Measurements from ENCODE around the gene MAN2A2.

Gene MAN2A2

DNA sequence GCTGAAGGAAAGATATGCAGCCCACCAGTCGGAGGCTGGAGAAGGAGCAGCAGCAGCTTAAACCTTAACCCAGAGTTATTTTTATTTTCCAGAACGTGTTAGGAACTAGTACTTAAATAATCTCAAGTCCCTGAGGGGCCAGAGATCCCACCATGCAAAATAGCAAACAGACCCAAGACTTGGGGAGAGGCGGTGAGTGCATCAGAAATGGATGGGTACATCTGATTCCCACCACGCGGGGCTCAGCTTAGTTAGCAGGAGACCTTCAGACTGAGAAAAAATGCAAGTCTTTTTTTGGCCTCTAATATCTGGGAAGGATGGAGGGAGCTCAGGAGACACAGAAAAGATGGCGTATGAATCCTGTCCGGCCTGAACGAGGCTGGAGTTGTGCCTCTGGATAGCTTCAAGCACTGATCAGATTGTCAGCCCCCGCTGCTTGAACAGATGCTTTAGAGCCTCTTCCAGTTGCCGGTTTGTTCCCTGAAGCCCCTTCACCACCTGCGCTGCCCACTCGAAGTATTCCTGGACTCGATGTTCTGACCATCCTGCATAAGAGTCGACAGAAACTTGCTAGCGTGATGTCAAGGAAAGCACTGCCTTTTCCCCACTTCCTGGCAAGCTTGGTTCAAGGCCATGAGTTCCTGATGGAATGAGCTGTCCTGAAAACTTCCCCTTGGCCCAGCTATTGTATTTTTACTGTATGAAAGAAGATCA is 27.9 kb downstream of the MAN2A2 start:
- DNase-seq (ENCODE audit: low spot score): no peak
- TF ChIP-seq CTCF (IDR thresholded peaks at IDR 0.05; ENCODE audit: extremely low read depth, missing control alignments): no peak

DNA sequence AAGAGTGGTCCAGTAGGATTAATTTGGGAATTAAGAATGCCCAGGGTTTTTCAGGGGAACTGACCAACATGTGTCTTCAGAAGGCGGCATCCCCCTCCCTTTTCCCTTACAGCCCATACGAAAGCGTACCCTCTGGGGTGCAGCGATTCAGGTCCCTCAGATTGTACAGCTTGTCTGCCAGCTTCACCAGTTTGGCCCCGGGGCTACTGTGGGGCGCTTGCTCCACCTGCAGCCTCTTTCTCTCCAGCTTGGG is 28.4 kb downstream of the MAN2A2 start:
- no peak for DNase-seq (ENCODE audit: low spot score)
- no peak for TF ChIP-seq CTCF (IDR thresholded peaks at IDR 0.05; ENCODE audit: extremely low read depth, missing control alignments)

- peak; percentile 94 for TF ChIP-seq CTCF (IDR thresholded peaks at IDR 0.05; ENCODE audit: extremely low read depth, missing control alignments)
- peak; percentile 91 for DNase-seq (ENCODE audit: low spot score)
Measured at GRCh38 chr15:90931828-90932659, 28.9 kb downstream of the MAN2A2 start, which contains the start of gene HDDC3. Gene HDDC3 (minus strand): TSS chr15:90932549. CDS start chr15:90932540, 9 bp downstream.

DNA sequence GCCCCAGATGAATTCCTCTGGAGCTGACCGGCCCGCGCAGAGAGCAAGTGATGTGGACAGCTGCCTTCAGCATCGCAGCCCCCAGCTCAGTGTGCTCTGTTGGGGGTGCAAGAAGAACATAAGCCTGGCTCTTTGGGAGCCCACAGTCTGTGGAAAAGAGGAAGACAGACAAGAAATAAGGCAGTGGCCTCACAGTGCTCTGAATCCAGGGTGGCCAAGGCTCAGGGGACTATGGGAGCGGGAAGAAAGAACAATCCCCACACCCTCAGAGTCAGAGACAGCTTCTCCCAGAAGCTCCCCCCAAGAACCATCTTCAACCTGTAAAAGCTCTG is 29.5 kb downstream of the MAN2A2 start:
- no peak for TF ChIP-seq CTCF (IDR thresholded peaks at IDR 0.05; ENCODE audit: extremely low read depth, missing control alignments)
- no peak for DNase-seq (ENCODE audit: low spot score)

- no peak for DNase-seq (ENCODE audit: low spot score)
- TF ChIP-seq CTCF (IDR thresholded peaks at IDR 0.05; ENCODE audit: extremely low read depth, missing control alignments): no peak
Measured at GRCh38 chr15:90933301-90933700, 30.2 kb downstream of the MAN2A2 start.

DNA sequence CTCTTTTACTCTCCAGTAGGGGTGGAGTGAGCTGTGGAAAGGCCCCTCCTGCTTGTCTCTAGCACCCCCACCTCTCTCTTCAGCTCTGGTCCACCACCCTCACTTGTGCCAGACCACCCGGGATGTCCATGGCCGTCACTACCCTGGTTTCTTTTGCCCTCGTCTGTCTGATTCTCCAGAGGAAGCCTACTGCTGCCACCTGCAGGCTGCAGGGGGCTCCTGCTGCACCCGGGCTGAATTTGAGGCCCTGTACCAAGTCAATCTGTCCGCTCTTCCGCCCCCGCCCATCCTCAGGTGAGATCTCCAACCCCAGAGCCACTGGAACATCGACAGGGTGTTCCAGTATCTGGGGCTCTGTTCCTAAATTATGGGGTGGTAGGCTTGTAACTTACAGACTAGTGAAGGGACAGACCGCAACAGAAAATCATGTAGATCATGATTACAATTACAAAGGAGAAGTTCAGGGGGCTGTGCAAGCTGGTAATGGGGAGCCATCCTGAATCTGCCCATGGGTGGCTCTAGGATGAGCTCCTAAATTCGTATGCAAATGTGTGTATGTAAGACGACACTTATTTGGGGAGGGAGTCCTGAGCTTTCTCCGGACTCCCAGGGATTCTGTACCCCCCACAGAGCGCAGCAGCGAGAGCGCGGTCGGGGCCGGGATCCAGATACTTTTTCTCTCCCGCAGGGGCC is 31.3 kb downstream of the MAN2A2 start:
- TF ChIP-seq CTCF (IDR thresholded peaks at IDR 0.05; ENCODE audit: extremely low read depth, missing control alignments): peak; percentile 86
- DNase-seq (ENCODE audit: low spot score): peak; percentile 90

All from GM20000 (cell line).